Measurements from ENCODE around the gene FAM210B.

DNA sequence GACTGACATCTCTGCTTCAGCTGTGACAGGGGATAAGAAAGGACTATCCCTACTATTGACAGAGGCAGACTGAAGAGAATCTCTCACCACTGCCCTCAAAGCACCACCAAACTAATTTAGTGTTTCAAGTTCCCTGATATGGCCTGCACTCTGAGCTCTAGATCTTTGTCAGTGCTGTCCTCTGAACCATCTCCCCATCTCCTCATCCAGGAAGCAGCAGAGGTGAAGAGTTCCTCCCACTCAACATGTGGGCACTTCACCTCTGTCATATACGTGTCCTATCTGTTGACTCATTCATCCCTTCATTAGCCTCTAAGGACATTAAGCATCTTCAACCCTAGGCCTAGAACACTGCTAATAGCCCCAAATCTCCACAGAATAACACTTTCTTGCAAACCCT lies 14.1 kb downstream of the FAM210B start:
- TF ChIP-seq, protein P1, sequence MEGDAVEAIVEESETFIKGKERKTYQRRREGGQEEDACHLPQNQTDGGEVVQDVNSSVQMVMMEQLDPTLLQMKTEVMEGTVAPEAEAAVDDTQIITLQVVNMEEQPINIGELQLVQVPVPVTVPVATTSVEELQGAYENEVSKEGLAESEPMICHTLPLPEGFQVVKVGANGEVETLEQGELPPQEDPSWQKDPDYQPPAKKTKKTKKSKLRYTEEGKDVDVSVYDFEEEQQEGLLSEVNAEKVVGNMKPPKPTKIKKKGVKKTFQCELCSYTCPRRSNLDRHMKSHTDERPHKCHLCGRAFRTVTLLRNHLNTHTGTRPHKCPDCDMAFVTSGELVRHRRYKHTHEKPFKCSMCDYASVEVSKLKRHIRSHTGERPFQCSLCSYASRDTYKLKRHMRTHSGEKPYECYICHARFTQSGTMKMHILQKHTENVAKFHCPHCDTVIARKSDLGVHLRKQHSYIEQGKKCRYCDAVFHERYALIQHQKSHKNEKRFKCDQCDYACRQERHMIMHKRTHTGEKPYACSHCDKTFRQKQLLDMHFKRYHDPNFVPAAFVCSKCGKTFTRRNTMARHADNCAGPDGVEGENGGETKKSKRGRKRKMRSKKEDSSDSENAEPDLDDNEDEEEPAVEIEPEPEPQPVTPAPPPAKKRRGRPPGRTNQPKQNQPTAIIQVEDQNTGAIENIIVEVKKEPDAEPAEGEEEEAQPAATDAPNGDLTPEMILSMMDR (IDR thresholded peaks at IDR 0.05) = no peak
- TF ChIP-seq ZFX (IDR thresholded peaks at IDR 0.05; ENCODE audit: borderline replicate concordance) = no peak
